Trophoblast cell (in vitro differentiated cells and primary cell): ENCODE results near the gene NDUFC2.
"Not testable (repeated sequence)": the region's sequence is repeated elsewhere in the genome, so short reads cannot be mapped to it uniquely, and the experiment has no call there.

ENCODE experiments used
- DNase-seq, 2 donors: peaks; one replicate each; pipeline ENCODE4 v3.0.0-alpha.2; 2016
- H2AFZ ChIP-seq: 2 replicates; pipeline ENCODE4 v1.6.1; 2013; ENCODE audit warnings: low read length, moderate library complexity, mild to moderate bottlenecking; ENCODE audit not compliant: insufficient read depth, poor library complexity
- H2AK5ac ChIP-seq: 2 replicates; pipeline ENCODE4 v1.6.1; 2013; ENCODE audit warnings: mild to moderate bottlenecking, low read length
- H2BK120ac ChIP-seq: 2 replicates; pipeline ENCODE4 v1.6.1; 2013; ENCODE audit warnings: low read length, mild to moderate bottlenecking, moderate library complexity; ENCODE audit not compliant: insufficient read depth, poor library complexity
- H2BK12ac ChIP-seq: 2 replicates; pipeline ENCODE4 v1.6.1; 2013; ENCODE audit warnings: mild to moderate bottlenecking, low read length, moderate library complexity
- H2BK5ac ChIP-seq: 2 replicates; pipeline ENCODE4 v1.6.1; 2013; ENCODE audit warnings: low read length, low read depth, moderate library complexity, mild to moderate bottlenecking; ENCODE audit not compliant: poor library complexity
- H3K14ac ChIP-seq: 2 replicates; pipeline ENCODE4 v1.6.1; 2013; ENCODE audit warnings: mild to moderate bottlenecking, low read length
- H3K18ac ChIP-seq: 2 replicates; pipeline ENCODE4 v1.6.1; 2013; ENCODE audit warnings: mild to moderate bottlenecking, low read length
- H3K23ac ChIP-seq: 2 replicates; pipeline ENCODE4 v1.6.1; 2013; ENCODE audit warnings: low read length
- H3K27ac ChIP-seq: 2 replicates; pipeline ENCODE4 v1.5.1; 2013; ENCODE audit warnings: low read depth, mild to moderate bottlenecking, inconsistent platforms, low read length, moderate library complexity
- H3K27me3 ChIP-seq: 2 replicates; pipeline ENCODE4 v1.6.1; 2013; ENCODE audit warnings: inconsistent platforms, mild to moderate bottlenecking, low read length, moderate library complexity; ENCODE audit not compliant: insufficient read depth
- H3K36me3 ChIP-seq, 2 experiments: 1 replicate in 1 of 2; 2 replicates in 1 of 2; pipeline ENCODE4 v1.6.1; 2013; ENCODE audit warnings: low read length in 2 of 2, mild to moderate bottlenecking in 2 of 2, moderate library complexity in 1 of 2; ENCODE audit not compliant: insufficient read depth in 2 of 2, control insufficient read depth in 1 of 2
- H3K4ac ChIP-seq: 2 replicates; pipeline ENCODE4 v1.6.1; 2013; ENCODE audit warnings: low read depth, mild to moderate bottlenecking, low read length, moderate library complexity
- H3K4me1 ChIP-seq, 2 experiments: 1 replicate in 1 of 2; 2 replicates in 1 of 2; pipeline ENCODE4 v1.6.1; 2013; ENCODE audit warnings: low read length in 2 of 2, mild to moderate bottlenecking in 2 of 2, moderate library complexity in 1 of 2; ENCODE audit not compliant: insufficient read depth in 2 of 2, control insufficient read depth in 1 of 2
- H3K4me2 ChIP-seq: 2 replicates; pipeline ENCODE4 v1.6.1; 2013; ENCODE audit warnings: inconsistent platforms, mild to moderate bottlenecking, low read length, moderate library complexity
- H3K4me3 ChIP-seq: 2 replicates; pipeline ENCODE4 v1.5.1; 2013; ENCODE audit warnings: mild to moderate bottlenecking, low read depth, low read length, inconsistent platforms
- H3K79me1 ChIP-seq: one replicate; pipeline ENCODE4 v1.6.1; 2013; ENCODE audit warnings: low read length
- H3K79me2 ChIP-seq: 2 replicates; pipeline ENCODE4 v1.6.1; 2013; ENCODE audit warnings: low read length, mild to moderate bottlenecking; ENCODE audit not compliant: control insufficient read depth, insufficient read depth, poor library complexity
- H3K9ac ChIP-seq: 2 replicates; pipeline ENCODE4 v1.6.1; 2013; ENCODE audit warnings: mild to moderate bottlenecking, low read length
- H3K9me3 ChIP-seq: 2 replicates; pipeline ENCODE4 v1.6.1; 2013; ENCODE audit warnings: low read depth, mild to moderate bottlenecking, control low read depth, inconsistent platforms, low read length; ENCODE audit not compliant: insufficient read depth
- H4K12ac ChIP-seq: 2 replicates; pipeline ENCODE4 v1.6.1; 2013; ENCODE audit warnings: low read depth, mild to moderate bottlenecking, low read length, moderate library complexity
- H4K8ac ChIP-seq: 2 replicates; pipeline ENCODE4 v1.6.1; 2013; ENCODE audit warnings: low read depth, mild to moderate bottlenecking, low read length, moderate library complexity
- H4K91ac ChIP-seq: one replicate; pipeline ENCODE4 v1.6.1; 2013; ENCODE audit warnings: low read depth, mild to moderate bottlenecking, low read length, moderate library complexity
- WGBS: extraction: QIAGEN DNeasy Blood & Tissue Kit; methylation state at CpG from one replicate; pipeline ENCODE4 v1.1.7; 2013; ENCODE audit warnings: missing lambda C conversion rate; ENCODE audit not compliant: insufficient read length, insufficient coverage; ENCODE audit errors: extremely low coverage; 5-methylcytosine and 5-hydroxymethylcytosine counted together

Gene NDUFC2

GRCh38 chr11:78028423-78028822, 51.2 kb downstream of the NDUFC2 start:
- peak overlapping the region; percentile 96 for H4K91ac ChIP-seq
- H3K79me1 ChIP-seq: peaks cover 32% of the 10 kb centered on the region
- not testable (repeated sequence) for H3K27me3 ChIP-seq, H3K9me3 ChIP-seq, H4K12ac ChIP-seq, H2AK5ac ChIP-seq, H3K23ac ChIP-seq, H3K79me2 ChIP-seq, H3K36me3 ChIP-seq, H3K4me3 ChIP-seq, H2AFZ ChIP-seq, H3K18ac ChIP-seq, H3K9ac ChIP-seq, H3K14ac ChIP-seq, H3K4ac ChIP-seq
- H2BK120ac ChIP-seq: peak overlapping the region; percentile 98
- DNase-seq: peak; percentile 85 to 91
- H3K4me2 ChIP-seq: peak overlapping the region; percentile 48
- H2BK12ac ChIP-seq: peak overlapping the region; percentile 97
- peaks cover 18 to 31% of the 10 kb centered on the region in 2 experiments for H3K4me1 ChIP-seq
- peak overlapping the region; percentile 99 for H3K27ac ChIP-seq
- peak overlapping the region; percentile 99 for H2BK5ac ChIP-seq
- peak overlapping the region; percentile 83 for H4K8ac ChIP-seq
- WGBS: no CpG with 5 or more reads among the region's 9 CpGs

DNA sequence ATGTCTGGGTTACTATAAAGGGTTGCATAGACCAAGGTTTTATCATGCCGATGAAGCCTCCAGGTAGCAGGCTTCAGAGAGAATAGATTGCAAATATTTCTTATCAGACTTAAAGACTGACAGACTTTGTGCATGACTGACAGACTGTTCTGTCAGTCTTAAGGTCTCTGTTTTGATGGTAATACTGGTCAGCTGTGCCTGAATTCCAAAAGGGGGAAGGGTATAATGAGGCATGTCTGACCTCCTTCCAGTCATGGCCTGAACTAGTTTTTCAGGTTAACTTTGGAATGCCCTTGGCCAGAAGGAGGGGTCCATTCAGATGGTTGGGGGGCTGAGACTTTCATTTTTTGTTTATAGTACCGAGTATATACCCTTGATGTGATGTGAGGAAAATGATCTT, 51.9 kb downstream of the NDUFC2 start:
- Histone ChIP-seq H3K27me3 (no peaks in the 10 kb centered on the region), H2AFZ (no peak overlapping the region), H3K23ac (no peak overlapping the region), H3K4ac (no peak overlapping the region), H3K18ac (no peak overlapping the region), H3K14ac (no peak overlapping the region), H2BK120ac (no peak overlapping the region), H3K4me1 (peaks cover 18 to 32% of the 10 kb centered on the region in 2 experiments), H3K79me2 (peaks cover 6% of the 10 kb centered on the region), H2BK5ac (peak overlapping the region; percentile 99), H4K91ac (no peak overlapping the region), H3K27ac (peak overlapping the region; percentile 99), H3K9me3 (no peaks in the 10 kb centered on the region), H3K9ac (no peak overlapping the region), H4K12ac (no peak overlapping the region), H4K8ac (no peak overlapping the region), H3K79me1 (peaks cover 36% of the 10 kb centered on the region), H3K36me3 (no peaks in the 10 kb centered on the region), H3K4me2 (peak overlapping the region; percentile 52), H2AK5ac (no peak overlapping the region), H3K4me3 (no peak overlapping the region), H2BK12ac (no peak overlapping the region)
- no CpG with 5 or more reads among the region's 2 CpGs for WGBS
- peak; percentile 49 to 79 for DNase-seq

DNA sequence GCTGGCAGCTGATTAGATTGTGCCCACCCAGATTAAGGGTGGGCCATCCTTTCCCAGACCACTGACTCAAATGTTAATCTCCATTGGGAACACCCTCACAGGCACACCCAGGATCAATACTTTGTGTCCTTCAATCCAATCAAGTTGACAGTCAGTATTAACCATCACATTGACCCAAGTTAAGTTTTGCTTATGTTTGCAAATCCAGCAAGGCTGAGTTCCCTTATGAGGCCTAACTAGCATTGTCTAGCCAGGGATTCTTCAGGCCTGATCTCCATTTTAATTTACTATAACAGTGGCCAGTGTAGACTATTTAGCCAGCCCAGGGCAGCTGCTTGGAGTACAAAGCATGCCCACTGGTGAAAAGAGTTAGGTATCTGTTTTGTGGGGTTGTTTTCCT, 54.3 kb downstream of the NDUFC2 start:
- H3K14ac ChIP-seq: no peak overlapping the region
- no peak overlapping the region for H3K4me2 ChIP-seq
- no peak overlapping the region for H4K91ac ChIP-seq
- H4K12ac ChIP-seq: no peak overlapping the region
- no peak overlapping the region for H3K23ac ChIP-seq
- H3K27me3 ChIP-seq: no peaks in the 10 kb centered on the region
- H3K9ac ChIP-seq: no peak overlapping the region
- DNase-seq: no peak
- no peak overlapping the region for H2BK120ac ChIP-seq
- peaks cover 28% of the 10 kb centered on the region for H3K79me1 ChIP-seq
- H3K9me3 ChIP-seq: no peaks in the 10 kb centered on the region
- H3K4ac ChIP-seq: no peak overlapping the region
- peak overlapping the region; percentile 67 for H2BK12ac ChIP-seq
- H3K27ac ChIP-seq: no peak overlapping the region
- H2AFZ ChIP-seq: no peak overlapping the region
- no peak overlapping the region for H4K8ac ChIP-seq
- no peak overlapping the region for H3K18ac ChIP-seq
- peaks cover 13 to 32% of the 10 kb centered on the region in 2 experiments for H3K4me1 ChIP-seq
- no peak overlapping the region for H3K4me3 ChIP-seq
- no peak overlapping the region for H2AK5ac ChIP-seq
- H3K79me2 ChIP-seq: peaks cover 3% of the 10 kb centered on the region
- H2BK5ac ChIP-seq: no peak overlapping the region
- no peaks in the 10 kb centered on the region for H3K36me3 ChIP-seq

GRCh38 chr11:78023426-78023825, 56.2 kb downstream of the NDUFC2 start:
- H3K9ac ChIP-seq: no peak overlapping the region
- no peak overlapping the region for H4K8ac ChIP-seq
- H3K4me3 ChIP-seq: no peak overlapping the region
- no peaks in the 10 kb centered on the region for H3K27me3 ChIP-seq
- H3K4me1 ChIP-seq: peaks cover 12 to 26% of the 10 kb centered on the region in 2 experiments
- H2AFZ ChIP-seq: peak overlapping the region; percentile 62
- H3K9me3 ChIP-seq: no peaks in the 10 kb centered on the region
- peaks cover 20% of the 10 kb centered on the region for H3K79me1 ChIP-seq
- H2BK120ac ChIP-seq: no peak overlapping the region
- peak overlapping the region; percentile 61 for H4K91ac ChIP-seq
- H3K18ac ChIP-seq: no peak overlapping the region
- H3K23ac ChIP-seq: no peak overlapping the region
- no peak overlapping the region for H2BK12ac ChIP-seq
- H4K12ac ChIP-seq: no peak overlapping the region
- H2AK5ac ChIP-seq: no peak overlapping the region
- WGBS: no CpG with 5 or more reads among the region's 7 CpGs
- peaks cover 3% of the 10 kb centered on the region for H3K79me2 ChIP-seq
- H2BK5ac ChIP-seq: no peak overlapping the region
- peaks cover 0 to 1% of the 10 kb centered on the region in 2 experiments for H3K36me3 ChIP-seq
- DNase-seq: no peak
- no peak overlapping the region for H3K27ac ChIP-seq
- H3K4ac ChIP-seq: no peak overlapping the region
- H3K14ac ChIP-seq: no peak overlapping the region
- H3K4me2 ChIP-seq: peak overlapping the region; percentile 65
